GM12872 (cell line): Measurements from ENCODE around the gene STOML1.
A peak's percentile ranks its signal among the peaks of the same experiment; 100 is the strongest.

Experiments
- TF ChIP-seq, protein P1 (sequence below): IDR thresholded peaks from 3 replicates; pipeline ENCODE4 v1.5.1; 2011; ENCODE audit warnings: low read depth, mild to moderate bottlenecking, low read length, moderate library complexity; ENCODE audit not compliant: insufficient read depth

The STOML1 gene

DNA sequence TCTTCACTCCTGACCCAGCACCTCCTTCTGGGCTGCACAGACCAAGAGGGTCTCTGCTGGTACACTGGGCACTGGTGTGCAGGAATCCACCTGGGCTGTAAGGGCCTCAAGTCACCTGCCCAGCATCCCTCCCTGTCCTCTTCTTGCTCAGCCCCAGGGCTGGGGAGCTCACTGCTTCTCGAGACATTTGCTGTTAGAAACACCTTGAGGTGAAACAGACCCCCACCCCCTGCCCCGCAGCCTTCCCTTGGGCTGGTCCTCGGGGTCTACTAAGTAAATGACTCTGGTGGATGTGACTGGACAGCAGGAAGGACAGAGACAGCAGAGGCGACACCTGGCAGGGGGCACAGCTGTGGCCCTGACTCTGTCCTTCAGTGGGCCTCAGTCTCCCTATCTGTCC, 36.8 kb downstream of the STOML1 start:
- TF ChIP-seq, protein P1, sequence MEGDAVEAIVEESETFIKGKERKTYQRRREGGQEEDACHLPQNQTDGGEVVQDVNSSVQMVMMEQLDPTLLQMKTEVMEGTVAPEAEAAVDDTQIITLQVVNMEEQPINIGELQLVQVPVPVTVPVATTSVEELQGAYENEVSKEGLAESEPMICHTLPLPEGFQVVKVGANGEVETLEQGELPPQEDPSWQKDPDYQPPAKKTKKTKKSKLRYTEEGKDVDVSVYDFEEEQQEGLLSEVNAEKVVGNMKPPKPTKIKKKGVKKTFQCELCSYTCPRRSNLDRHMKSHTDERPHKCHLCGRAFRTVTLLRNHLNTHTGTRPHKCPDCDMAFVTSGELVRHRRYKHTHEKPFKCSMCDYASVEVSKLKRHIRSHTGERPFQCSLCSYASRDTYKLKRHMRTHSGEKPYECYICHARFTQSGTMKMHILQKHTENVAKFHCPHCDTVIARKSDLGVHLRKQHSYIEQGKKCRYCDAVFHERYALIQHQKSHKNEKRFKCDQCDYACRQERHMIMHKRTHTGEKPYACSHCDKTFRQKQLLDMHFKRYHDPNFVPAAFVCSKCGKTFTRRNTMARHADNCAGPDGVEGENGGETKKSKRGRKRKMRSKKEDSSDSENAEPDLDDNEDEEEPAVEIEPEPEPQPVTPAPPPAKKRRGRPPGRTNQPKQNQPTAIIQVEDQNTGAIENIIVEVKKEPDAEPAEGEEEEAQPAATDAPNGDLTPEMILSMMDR: no peak

- TF ChIP-seq, protein P1: no peak
These were observed 37.6 kb downstream of the STOML1 start for GRCh38 chr15:73954188-73955145.

DNA sequence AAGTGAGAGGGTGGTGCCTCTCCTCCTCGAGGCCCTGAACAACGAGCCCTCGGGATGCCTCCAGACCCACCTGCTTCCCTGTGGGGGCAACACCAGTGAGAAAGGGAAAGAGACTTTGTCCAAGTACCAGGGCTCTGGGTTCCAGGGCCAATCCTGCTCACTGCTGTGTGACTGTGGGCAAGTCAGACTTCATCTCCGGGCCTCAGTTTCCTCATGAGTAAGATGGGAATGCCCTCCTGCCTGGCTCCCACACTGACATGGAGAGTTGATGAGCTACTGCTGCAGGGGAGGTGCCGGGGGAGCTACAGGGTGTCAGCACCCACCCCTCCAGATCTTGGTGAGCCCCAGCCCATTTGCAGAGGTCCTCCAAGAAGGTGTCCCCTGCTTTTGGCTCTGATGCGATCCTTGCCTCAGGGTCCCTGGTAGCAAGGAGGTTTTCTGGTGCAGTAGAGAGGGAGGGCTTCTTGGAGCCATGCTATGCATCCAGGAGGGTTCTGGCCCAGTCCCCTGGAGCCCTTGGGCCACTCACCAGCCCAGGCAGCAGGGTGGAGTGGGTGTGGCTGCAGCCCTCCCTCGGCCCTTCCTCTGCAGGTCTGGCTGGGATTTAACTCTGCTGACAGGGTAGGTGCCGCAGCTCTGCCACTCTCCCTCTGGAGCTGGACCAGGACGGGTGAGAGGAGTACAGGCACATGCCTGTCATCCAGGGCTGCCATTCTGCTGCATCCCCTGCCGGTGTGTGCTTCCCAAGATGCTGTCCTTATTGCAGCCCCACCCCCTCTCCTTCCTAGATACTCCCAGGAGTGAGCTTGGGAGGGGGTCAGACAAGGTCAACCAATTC, 39.0 kb downstream of the STOML1 start:
- TF ChIP-seq, protein P1: no peak

DNA sequence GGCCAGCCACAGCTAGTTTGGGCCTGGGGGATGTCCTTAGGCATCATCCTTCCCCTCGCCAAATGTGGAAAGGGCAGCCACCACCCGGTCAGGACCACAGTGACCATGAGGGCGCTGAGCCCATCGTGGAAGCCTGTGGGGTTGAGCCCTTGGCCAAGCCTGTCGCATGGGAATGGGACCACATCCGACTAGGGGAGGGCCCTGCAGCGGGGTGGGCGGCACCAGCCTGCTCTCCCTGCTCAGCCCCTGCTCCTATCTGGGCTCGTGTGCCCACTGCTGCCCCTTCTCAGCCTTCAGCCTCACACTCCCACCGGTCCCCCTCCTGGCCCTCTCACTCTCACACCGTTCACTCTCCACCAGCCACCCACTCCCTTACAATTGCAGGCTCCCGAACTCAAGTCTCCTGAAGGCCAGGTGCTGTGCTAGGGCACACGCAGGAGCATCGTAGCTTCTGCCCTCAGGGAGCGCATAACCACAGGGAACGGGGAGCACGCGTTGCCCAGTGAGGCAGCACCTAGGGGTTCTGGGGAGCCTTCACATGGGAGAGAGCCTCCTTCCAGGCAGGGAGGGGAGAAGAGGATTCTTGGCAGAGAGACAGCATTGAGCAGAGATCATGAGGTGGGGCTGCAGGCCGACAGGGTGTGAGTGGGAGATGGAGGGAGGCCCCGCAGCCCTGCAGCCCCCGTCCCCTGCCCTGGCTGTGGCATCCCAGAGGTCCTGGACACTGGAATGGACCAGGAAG, 39.8 kb downstream of the STOML1 start:
- TF ChIP-seq, protein P1: no peak

GRCh38 chr15:73951601-73952000, 40.5 kb downstream of the STOML1 start:
- TF ChIP-seq, protein P1: no peak

DNA sequence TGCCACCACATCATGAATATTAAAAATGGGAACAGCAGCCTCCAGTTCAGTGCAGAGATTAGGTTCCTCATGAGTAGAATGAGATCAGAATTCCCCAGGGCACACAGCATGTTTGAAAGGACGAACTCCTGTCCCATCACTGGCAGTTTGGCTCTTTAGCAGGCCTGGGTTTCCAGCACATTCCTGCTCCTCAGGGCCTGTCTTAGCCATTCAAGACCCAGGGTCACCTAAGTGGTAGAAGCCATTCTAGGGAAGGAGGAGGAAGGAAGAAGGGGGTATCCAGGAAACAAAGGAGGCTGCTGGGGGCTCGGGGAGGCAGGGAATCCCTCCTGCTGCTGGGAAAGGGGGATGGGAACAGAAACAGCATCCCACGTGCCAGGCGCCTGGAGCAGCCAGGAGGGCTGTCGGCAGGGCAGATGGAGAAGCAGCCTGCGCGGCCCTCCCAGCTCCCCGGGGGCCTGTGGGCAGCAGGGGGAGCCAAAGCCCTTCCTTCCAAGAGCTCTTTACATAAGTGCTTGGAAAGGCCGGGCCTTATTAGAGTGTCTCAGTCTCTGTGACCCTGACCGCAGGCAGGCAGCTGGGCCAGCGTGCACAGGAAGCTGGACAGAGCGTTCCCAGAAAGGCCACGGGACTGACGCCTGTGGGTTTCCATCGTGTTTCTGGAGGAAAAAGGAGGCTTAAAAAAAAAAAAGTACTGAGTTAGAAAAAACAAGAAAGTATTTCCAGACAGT, 41.1 kb downstream of the STOML1 start:
- TF ChIP-seq, protein P1: peak; percentile 73
